Gastrocnemius medialis (tissue), 4 donors: ENCODE data around the gene CNTN4.

ENCODE experiments used
- POLR2A ChIP-seq, 2 donors: fragments of 450-650 bp; IDR thresholded peaks; one replicate each; pipeline ENCODE4 v1.6.1; 2017; ENCODE audit warnings: antibody characterized with exemption in 2 of 2, mild to moderate bottlenecking in 2 of 2, moderate library complexity in 2 of 2
- TF ChIP-seq, protein P1 (sequence below), 5 experiments: fragments of 450-650 bp in 3 of 5; fragments of 200-600 bp in 2 of 5; sonication (generic) in 2 of 5; IDR thresholded peaks in 4 of 5; conservative IDR thresholded peaks in 1 of 5; 1 replicate in 4 of 5; 2 replicates in 1 of 5; pipeline ENCODE4 v1.5.1; 2016 to 2019; ENCODE audit warnings: antibody characterized with exemption in 5 of 5, mild to moderate bottlenecking in 3 of 5, moderate library complexity in 3 of 5

DNA sequence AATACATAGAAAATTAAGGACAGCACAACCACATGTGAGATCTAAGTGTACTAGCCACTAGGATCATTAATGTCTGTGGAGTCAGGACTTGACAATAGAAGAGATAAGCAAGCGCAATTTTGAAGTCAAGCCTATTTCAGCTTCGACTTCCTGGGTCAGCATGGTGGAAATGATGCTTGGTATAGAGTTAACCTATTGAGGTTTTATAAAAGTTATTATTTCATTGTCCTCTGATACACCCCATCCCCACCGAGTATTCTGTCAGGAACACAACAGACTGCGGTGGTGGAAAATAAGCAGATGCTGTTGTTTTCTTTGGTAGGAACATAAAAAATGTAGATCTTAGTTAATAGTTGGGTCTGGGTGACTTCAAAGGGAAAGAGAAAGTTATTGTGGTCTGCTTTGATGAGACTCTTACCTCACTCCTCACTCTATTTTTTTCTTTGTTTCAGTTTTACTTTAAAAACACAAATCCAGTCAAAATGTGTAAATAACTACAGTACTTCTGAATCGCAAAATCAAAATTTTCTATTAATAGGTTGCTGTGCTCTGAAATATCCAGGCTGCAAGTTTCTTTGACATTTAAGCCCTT lies 929.4 kb downstream of the CNTN4 start:
- TF ChIP-seq, protein P1, sequence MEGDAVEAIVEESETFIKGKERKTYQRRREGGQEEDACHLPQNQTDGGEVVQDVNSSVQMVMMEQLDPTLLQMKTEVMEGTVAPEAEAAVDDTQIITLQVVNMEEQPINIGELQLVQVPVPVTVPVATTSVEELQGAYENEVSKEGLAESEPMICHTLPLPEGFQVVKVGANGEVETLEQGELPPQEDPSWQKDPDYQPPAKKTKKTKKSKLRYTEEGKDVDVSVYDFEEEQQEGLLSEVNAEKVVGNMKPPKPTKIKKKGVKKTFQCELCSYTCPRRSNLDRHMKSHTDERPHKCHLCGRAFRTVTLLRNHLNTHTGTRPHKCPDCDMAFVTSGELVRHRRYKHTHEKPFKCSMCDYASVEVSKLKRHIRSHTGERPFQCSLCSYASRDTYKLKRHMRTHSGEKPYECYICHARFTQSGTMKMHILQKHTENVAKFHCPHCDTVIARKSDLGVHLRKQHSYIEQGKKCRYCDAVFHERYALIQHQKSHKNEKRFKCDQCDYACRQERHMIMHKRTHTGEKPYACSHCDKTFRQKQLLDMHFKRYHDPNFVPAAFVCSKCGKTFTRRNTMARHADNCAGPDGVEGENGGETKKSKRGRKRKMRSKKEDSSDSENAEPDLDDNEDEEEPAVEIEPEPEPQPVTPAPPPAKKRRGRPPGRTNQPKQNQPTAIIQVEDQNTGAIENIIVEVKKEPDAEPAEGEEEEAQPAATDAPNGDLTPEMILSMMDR (IDR thresholded peaks at IDR 0.05 in 4 of 5, conservative IDR thresholded peaks at IDR 0.05 in 1 of 5), result no peak
- TF ChIP-seq POLR2A (IDR thresholded peaks at IDR 0.05), result no peak
